DND-41 (cell line): ENCODE results near the gene PPP6R2.

Source experiments
- EZH2 ChIP-seq: IDR thresholded peaks from 3 replicates; pipeline ENCODE4 v1.6.1; 2012; ENCODE audit warnings: borderline replicate concordance, low read depth, mild to moderate bottlenecking, moderate library complexity, low read length, inconsistent platforms; ENCODE audit not compliant: severe bottlenecking
- TF ChIP-seq, protein P1 (sequence below): IDR thresholded peaks from 2 replicates; pipeline ENCODE4 v1.5.1; 2012; ENCODE audit warnings: borderline replicate concordance, low read length, moderate library complexity, mild to moderate bottlenecking; ENCODE audit not compliant: poor library complexity, severe bottlenecking; ENCODE audit errors: extremely low read depth

DNA sequence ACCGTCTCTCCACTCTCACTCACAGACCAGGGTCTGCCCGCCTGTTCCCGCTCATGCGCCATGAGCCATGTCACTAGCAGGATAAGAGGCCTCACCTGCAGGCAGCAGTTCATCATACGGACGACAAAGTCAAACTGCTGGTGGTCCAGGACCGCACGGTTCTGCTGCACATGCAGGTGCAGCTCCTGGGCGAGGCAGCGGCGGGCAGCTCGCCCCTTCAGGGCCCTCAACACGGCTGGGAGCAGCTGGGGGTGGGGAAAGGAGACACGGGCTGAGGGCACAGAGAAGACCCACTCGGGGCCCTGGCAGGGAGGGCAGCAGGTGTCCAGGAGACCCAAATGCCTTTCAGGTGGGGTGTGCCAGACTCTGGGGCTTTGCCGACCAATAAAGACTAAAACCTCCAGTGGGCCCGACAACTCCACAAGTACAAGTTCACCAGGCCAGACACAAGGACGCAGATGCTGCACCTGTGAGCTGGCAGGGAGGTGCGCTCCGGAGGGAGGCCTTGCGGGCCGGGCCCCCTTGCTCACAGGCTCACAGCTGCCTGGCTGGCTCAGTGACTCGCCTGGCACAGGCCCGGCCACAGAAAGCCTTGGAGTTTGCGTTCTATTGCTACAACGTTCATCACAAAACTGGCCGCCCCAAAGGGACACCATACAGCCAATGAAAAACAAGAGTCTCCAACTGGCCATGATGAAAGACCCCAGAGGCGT, 120.2 kb downstream of the PPP6R2 start:
- TF ChIP-seq, protein P1, sequence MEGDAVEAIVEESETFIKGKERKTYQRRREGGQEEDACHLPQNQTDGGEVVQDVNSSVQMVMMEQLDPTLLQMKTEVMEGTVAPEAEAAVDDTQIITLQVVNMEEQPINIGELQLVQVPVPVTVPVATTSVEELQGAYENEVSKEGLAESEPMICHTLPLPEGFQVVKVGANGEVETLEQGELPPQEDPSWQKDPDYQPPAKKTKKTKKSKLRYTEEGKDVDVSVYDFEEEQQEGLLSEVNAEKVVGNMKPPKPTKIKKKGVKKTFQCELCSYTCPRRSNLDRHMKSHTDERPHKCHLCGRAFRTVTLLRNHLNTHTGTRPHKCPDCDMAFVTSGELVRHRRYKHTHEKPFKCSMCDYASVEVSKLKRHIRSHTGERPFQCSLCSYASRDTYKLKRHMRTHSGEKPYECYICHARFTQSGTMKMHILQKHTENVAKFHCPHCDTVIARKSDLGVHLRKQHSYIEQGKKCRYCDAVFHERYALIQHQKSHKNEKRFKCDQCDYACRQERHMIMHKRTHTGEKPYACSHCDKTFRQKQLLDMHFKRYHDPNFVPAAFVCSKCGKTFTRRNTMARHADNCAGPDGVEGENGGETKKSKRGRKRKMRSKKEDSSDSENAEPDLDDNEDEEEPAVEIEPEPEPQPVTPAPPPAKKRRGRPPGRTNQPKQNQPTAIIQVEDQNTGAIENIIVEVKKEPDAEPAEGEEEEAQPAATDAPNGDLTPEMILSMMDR = no peak
- TF ChIP-seq EZH2 = no peak
